NT2/D1 (cell line): Measurements from ENCODE around the gene ZFP62.

ENCODE experiments used
- YY1 ChIP-seq: IDR thresholded peaks from 2 replicates; pipeline ENCODE4 v1.6.1; 2011; ENCODE audit not compliant: insufficient read length, insufficient read depth
- ZNF274 ChIP-seq: IDR thresholded peaks from 2 replicates; pipeline ENCODE4 v1.6.1; 2011; ENCODE audit warnings: mild to moderate bottlenecking, low read depth, low read length

GRCh38 chr5:180866985-180867384 is 5.9 kb upstream of the ZFP62 start:
- TF ChIP-seq YY1 (no peak), ZNF274 (no peak)
